HepG2 (cell line): ENCODE measurements around the gene TTC31. TPM values are rescaled to one million over a fixed set of nuclear protein-coding genes. Genes with fewer than 3 reads are reported as not detected.

Source experiments
- AFF4 ChIP-seq: sonication (generic); formaldehyde crosslinking; IDR thresholded peaks from 2 replicates; pipeline ENCODE4 v1.4.0; 2020; ENCODE audit warnings: missing genetic modification reagents
- BRCA1 ChIP-seq: sonication (generic); formaldehyde crosslinking; IDR thresholded peaks from 2 replicates; pipeline ENCODE4 v1.4.0; 2020; ENCODE audit warnings: missing genetic modification reagents
- IKZF5 ChIP-seq: IDR thresholded peaks from 2 replicates; pipeline ENCODE4 v1.6.1; 2018; ENCODE audit warnings: missing genetic modification reagents, mild to moderate bottlenecking, missing compliant biosample characterization
- NFIC ChIP-seq: IDR thresholded peaks from 2 replicates; pipeline ENCODE4 v1.6.1; 2012; ENCODE audit warnings: mild to moderate bottlenecking, low read length, inconsistent platforms
- SATB2 ChIP-seq: sonication (generic); formaldehyde crosslinking; IDR thresholded peaks from 2 replicates; pipeline ENCODE4 v1.5.0; 2020; ENCODE audit warnings: missing genetic modification reagents
- SIX4 ChIP-seq: sonication (generic); formaldehyde crosslinking; IDR thresholded peaks from 2 replicates; pipeline ENCODE4 v1.4.0; 2020; ENCODE audit warnings: missing genetic modification reagents
- SP1 ChIP-seq, 2 experiments: fragments of 450-650 bp in 1 of 2; sonication (generic) in 1 of 2; formaldehyde crosslinking in 1 of 2; IDR thresholded peaks; 2 replicates each; pipeline versions ENCODE4 v1.4.0 to v1.6.1; 2016 to 2020; ENCODE audit warnings: missing genetic modification reagents in 1 of 2
- UBTF ChIP-seq: sonication (generic); formaldehyde crosslinking; IDR thresholded peaks from 2 replicates; pipeline ENCODE4 v1.4.0; 2020; ENCODE audit warnings: mild to moderate bottlenecking, missing genetic modification reagents
- ZNF10 ChIP-seq: sonication (generic); formaldehyde crosslinking; IDR thresholded peaks from 2 replicates; pipeline ENCODE4 v1.4.0; 2020; ENCODE audit warnings: mild to moderate bottlenecking, low read depth, missing genetic modification reagents, borderline replicate concordance
- ZNF260 ChIP-seq: sonication (generic); formaldehyde crosslinking; IDR thresholded peaks from 2 replicates; pipeline ENCODE4 v1.4.0; 2020; ENCODE audit warnings: missing genetic modification reagents, low read depth, mild to moderate bottlenecking, borderline replicate concordance
- ZNF580 ChIP-seq: IDR thresholded peaks from 2 replicates; pipeline ENCODE4 v1.6.1; 2016; ENCODE audit warnings: low read depth, borderline replicate concordance
- ZNF672 ChIP-seq: sonication (generic); formaldehyde crosslinking; IDR thresholded peaks from 2 replicates; pipeline ENCODE4 v1.8.1; 2022; ENCODE audit warnings: missing genetic modification reagents
- ZNF674 ChIP-seq: sonication (generic); formaldehyde crosslinking; IDR thresholded peaks from 2 replicates; pipeline ENCODE4 v1.5.0; 2020; ENCODE audit warnings: low read depth, mild to moderate bottlenecking, missing genetic modification reagents
- ZSCAN31 ChIP-seq: sonication (generic); formaldehyde crosslinking; IDR thresholded peaks from 2 replicates; pipeline ENCODE4 v1.5.0; 2020; ENCODE audit warnings: low read depth, mild to moderate bottlenecking, missing genetic modification reagents
- polyA plus RNA-seq, 8 experiments: library from polyadenylated mRNA; depleted of rRNA in 3 of 8; stranded (reverse) in 7 of 8; unstranded in 1 of 8; fragments of >200 nt; fragmentation: Illumina TruSeq in 4 of 8; extraction: Trizol in 4 of 8; gene quantifications; 2 replicates each; pipeline versions ENCODE4 v1.2.1 to v1.2.3, GENCODE V29; 2011 to 2016; ENCODE audit warnings: low read depth in 4 of 8, missing spikeins in 1 of 8, mixed read lengths in 1 of 8; ENCODE audit not compliant: insufficient read depth in 1 of 8
- total RNA-seq, 5 experiments: library from RNA; depleted of rRNA; stranded (reverse); fragments of >200 nt; fragmentation: Illumina TruSeq; extraction: Trizol; gene quantifications; 2 replicates each; pipeline ENCODE4 v1.2.3, GENCODE V29; 2016; ENCODE audit warnings: low read depth in 1 of 5

Gene TTC31
- total and polyA plus RNA-seq, 2 of the 13 experiments (the other 11 are each of a cell fraction or from before 2014, with no cell fraction given): 28.3 to 39.5 TPM

- TF ChIP-seq AFF4 (CRISPR knock-in tag): peak; percentile 58; the same call in 1 of the 2 replicates
- TF ChIP-seq ZNF674: peak; percentile 89; the same call in 1 of the 2 replicates
- no peak for TF ChIP-seq SATB2 (CRISPR knock-in tag)
- TF ChIP-seq BRCA1 (CRISPR knock-in tag): peak; percentile 70
- no peak for TF ChIP-seq ZNF672 (CRISPR knock-in tag)
- peak; percentile 43; the same call in 1 of the 2 replicates for TF ChIP-seq UBTF (CRISPR knock-in tag)
- TF ChIP-seq SP1 (IDR thresholded peaks at IDR 0.05): no peak
- 0 out of 2 replicates have a peak, but pooled peaks have one; percentile 33 for TF ChIP-seq SP1 (CRISPR knock-in tag; IDR thresholded peaks at IDR 0.05)
- peak; percentile 84; the same call in 1 of the 2 replicates for TF ChIP-seq IKZF5 (CRISPR knock-in tag)
- TF ChIP-seq ZNF580 (CRISPR knock-in tag): 0 out of 2 replicates have a peak, but pooled peaks have one; percentile 19
- peak; percentile 96 for TF ChIP-seq ZSCAN31 (CRISPR knock-in tag)
- TF ChIP-seq ZNF260 (CRISPR knock-in tag): no peak; the same call in 1 of the 2 replicates
- no peak for TF ChIP-seq ZNF10 (CRISPR knock-in tag)
- no peak for TF ChIP-seq NFIC
- no peak; the same call in 1 of the 2 replicates for TF ChIP-seq SIX4 (CRISPR knock-in tag)
These were observed 24.5 kb downstream of the TTC31 start, which contains the start of gene PCGF1 (continued) for GRCh38 chr2:74507145-74507925.
